Osteoblast (primary cell): ENCODE measurements around the gene CDH1. TPM values are rescaled to one million over a fixed set of nuclear protein-coding genes. Genes with fewer than 3 reads are reported as not detected.

Source experiments
- DNase-seq: peaks from one replicate; pipeline ENCODE4 v3.0.0; 2011; ENCODE audit warnings: low spot score, mixed read lengths; ENCODE audit not compliant: insufficient read length; ENCODE audit errors: missing footprints
- H2AFZ ChIP-seq: 2 replicates; pipeline ENCODE4 v1.6.0; 2011; ENCODE audit warnings: mild to moderate bottlenecking, low read length
- H3K27ac ChIP-seq: 2 replicates; pipeline ENCODE4 v1.5.1; 2011; ENCODE audit warnings: mild to moderate bottlenecking, low read depth, low read length, moderate library complexity
- H3K27me3 ChIP-seq: 2 replicates; pipeline ENCODE4 v1.6.0; 2012; ENCODE audit warnings: mild to moderate bottlenecking, control low read depth, inconsistent platforms, low read length, moderate library complexity; ENCODE audit not compliant: insufficient read depth
- H3K36me3 ChIP-seq: 2 replicates; pipeline ENCODE4 v1.5.1; 2011; ENCODE audit warnings: mild to moderate bottlenecking, low read length, control low read depth, moderate library complexity; ENCODE audit not compliant: insufficient read depth
- H3K4me1 ChIP-seq: 2 replicates; pipeline ENCODE4 v1.5.1; 2011; ENCODE audit warnings: mild to moderate bottlenecking, low read length, control low read depth, moderate library complexity; ENCODE audit not compliant: insufficient read depth
- H3K4me2 ChIP-seq: 2 replicates; pipeline ENCODE4 v1.6.0; 2011; ENCODE audit warnings: mild to moderate bottlenecking, low read length; ENCODE audit not compliant: insufficient read depth
- H3K4me3 ChIP-seq: fragments of 200-600 bp; sonication (generic); 3 replicates; pipeline ENCODE4 v1.5.1; 2012; ENCODE audit warnings: mild to moderate bottlenecking, low read length, inconsistent platforms; ENCODE audit not compliant: insufficient read depth
- H3K79me2 ChIP-seq: 2 replicates; pipeline ENCODE4 v1.6.0; 2012; ENCODE audit warnings: mild to moderate bottlenecking, low read length, control low read depth, inconsistent platforms; ENCODE audit not compliant: insufficient read depth
- H3K9me3 ChIP-seq: 2 replicates; pipeline ENCODE4 v1.5.1; 2011; ENCODE audit warnings: low read depth, low read length, control low read depth
- H4K20me1 ChIP-seq: 2 replicates; pipeline ENCODE4 v1.6.0; 2012; ENCODE audit warnings: mild to moderate bottlenecking, low read length, control low read depth; ENCODE audit not compliant: insufficient read depth
- CTCF ChIP-seq: IDR thresholded peaks from 2 replicates; pipeline ENCODE4 v1.5.1; 2011; ENCODE audit warnings: mild to moderate bottlenecking, low read depth, low read length, moderate library complexity; ENCODE audit errors: extremely low read depth
- total RNA-seq: library from RNA; depleted of rRNA; stranded (reverse); fragments of >200 nt; gene quantifications from 2 replicates; pipeline ENCODE4 v1.2.3, GENCODE V29; 2012

The CDH1 gene
- total RNA-seq, 1 donor, result 1.1 TPM

- no peak for DNase-seq
- no peak for TF ChIP-seq CTCF
Observed at GRCh38 chr16:68806981-68807380, 69.9 kb downstream of the CDH1 start.

GRCh38 chr16:68814516-68814915, 77.4 kb downstream of the CDH1 start:
- no peaks in the 10 kb centered on the region for H3K4me1 ChIP-seq
- H3K9me3 ChIP-seq, result no peaks in the 10 kb centered on the region
- no peaks in the 10 kb centered on the region for H3K27me3 ChIP-seq
- H3K4me2 ChIP-seq, result no peak overlapping the region
- no peaks in the 10 kb centered on the region for H3K79me2 ChIP-seq
- no peaks in the 10 kb centered on the region for H4K20me1 ChIP-seq
- no peak overlapping the region for H2AFZ ChIP-seq
- no peak overlapping the region for H3K4me3 ChIP-seq
- H3K27ac ChIP-seq, result no peak overlapping the region
- no peak for DNase-seq
- TF ChIP-seq CTCF, result no peak
- no peaks in the 10 kb centered on the region for H3K36me3 ChIP-seq

More at GRCh38 chr16:68806981-68807380, 69.9 kb downstream of the CDH1 start:
- H3K79me2 ChIP-seq, result no peaks in the 10 kb centered on the region
- no peaks in the 10 kb centered on the region for H4K20me1 ChIP-seq
- no peak overlapping the region for H3K4me3 ChIP-seq
- H3K36me3 ChIP-seq, result no peaks in the 10 kb centered on the region
- H3K27me3 ChIP-seq, result no peaks in the 10 kb centered on the region
- H3K4me1 ChIP-seq, result peaks cover 1% of the 10 kb centered on the region
- no peak overlapping the region for H2AFZ ChIP-seq
- no peak overlapping the region for H3K4me2 ChIP-seq
- no peaks in the 10 kb centered on the region for H3K9me3 ChIP-seq
- no peak overlapping the region for H3K27ac ChIP-seq

- Histone ChIP-seq H3K36me3 (no peaks in the 10 kb centered on the region), H3K4me2 (peak overlapping the region; percentile 72), H3K27ac (peak overlapping the region; percentile 69), H4K20me1 (no peaks in the 10 kb centered on the region), H3K9me3 (no peaks in the 10 kb centered on the region), H3K79me2 (no peaks in the 10 kb centered on the region), H3K27me3 (no peaks in the 10 kb centered on the region), H2AFZ (peak overlapping the region; percentile 57), H3K4me1 (peaks cover 22% of the 10 kb centered on the region), H3K4me3 (no peak overlapping the region)
- TF ChIP-seq CTCF, result no peak
- DNase-seq, result peak; percentile 93
Observed at GRCh38 chr16:68823401-68824135, 86.5 kb downstream of the CDH1 start.

- no peak overlapping the region for H3K4me3 ChIP-seq
- no peak for TF ChIP-seq CTCF
Observed at GRCh38 chr16:68825427-68825826, 88.3 kb downstream of the CDH1 start.

More at GRCh38 chr16:68825427-68825826, 88.3 kb downstream of the CDH1 start:
- Histone ChIP-seq H4K20me1 (no peaks in the 10 kb centered on the region), H3K36me3 (no peaks in the 10 kb centered on the region), H2AFZ (no peak overlapping the region), H3K27me3 (no peaks in the 10 kb centered on the region), H3K4me1 (peaks cover 22% of the 10 kb centered on the region), H3K4me2 (no peak overlapping the region), H3K27ac (no peak overlapping the region), H3K79me2 (no peaks in the 10 kb centered on the region), H3K9me3 (no peaks in the 10 kb centered on the region)
- DNase-seq, result no peak
